Measurements from ENCODE around the gene ADCY3.

The ADCY3 gene

GRCh38 chr2:24830351-24830750 lies 89.7 kb downstream of the ADCY3 start:
- DNase-seq (ENCODE audit: low read depth), result no peak

- DNase-seq (ENCODE audit: low read depth), result no peak
Observed at GRCh38 chr2:24828238-24828996, 91.6 kb downstream of the ADCY3 start.

- peak; percentile 36 for DNase-seq (ENCODE audit: low read depth)
Observed at GRCh38 chr2:24827321-24828237, 92.5 kb downstream of the ADCY3 start.

GRCh38 chr2:24826773-24827145 lies 93.3 kb downstream of the ADCY3 start:
- no peak for DNase-seq (ENCODE audit: low read depth)

GRCh38 chr2:24825883-24826772 lies 93.9 kb downstream of the ADCY3 start:
- DNase-seq (ENCODE audit: low read depth), result no peak

- no peak for DNase-seq (ENCODE audit: low read depth)
Observed at GRCh38 chr2:24824966-24825882, 94.8 kb downstream of the ADCY3 start.

GRCh38 chr2:24824071-24824588 lies 95.9 kb downstream of the ADCY3 start:
- no peak for DNase-seq (ENCODE audit: low read depth)

- DNase-seq (ENCODE audit: low read depth), result no peak
Observed at GRCh38 chr2:24822049-24822706, 97.9 kb downstream of the ADCY3 start.

GRCh38 chr2:24821433-24821891 lies 98.6 kb downstream of the ADCY3 start:
- no peak for DNase-seq (ENCODE audit: low read depth)

- no peak for DNase-seq (ENCODE audit: low read depth)
Observed at GRCh38 chr2:24820598-24821432, 99.2 kb downstream of the ADCY3 start.

- no peak for DNase-seq (ENCODE audit: low read depth)
Observed at GRCh38 chr2:24820175-24820513, 99.9 kb downstream of the ADCY3 start.

- no peak for DNase-seq (ENCODE audit: low read depth)
Observed at GRCh38 chr2:24819442-24820174, 100.4 kb downstream of the ADCY3 start.

- DNase-seq (ENCODE audit: low read depth), result no peak
Observed at GRCh38 chr2:24818721-24819167, 101.3 kb downstream of the ADCY3 start.

- peak; percentile 43 for DNase-seq (ENCODE audit: low read depth)
Observed at GRCh38 chr2:24816884-24817283, 103.2 kb downstream of the ADCY3 start.

GRCh38 chr2:24816404-24816803 lies 103.6 kb downstream of the ADCY3 start:
- no peak for DNase-seq (ENCODE audit: low read depth)

- no peak for DNase-seq (ENCODE audit: low read depth)
Observed at GRCh38 chr2:24815171-24815570, 104.9 kb downstream of the ADCY3 start.

GRCh38 chr2:24814516-24814915 lies 105.5 kb downstream of the ADCY3 start:
- DNase-seq (ENCODE audit: low read depth), result no peak

- no peak for DNase-seq (ENCODE audit: low read depth)
Observed at GRCh38 chr2:24813691-24814137, 106.3 kb downstream of the ADCY3 start.
